Measurements from ENCODE around the gene SFI1. TPM values are rescaled to one million over a fixed set of nuclear protein-coding genes. Genes with fewer than 3 reads are reported as not detected.
A peak's percentile ranks its signal among the peaks of the same experiment; 100 is the strongest.

Gene SFI1
- total and polyA plus RNA-seq, 2 experiments from 2014 or later, result 9.0 to 17.5 TPM

DNA sequence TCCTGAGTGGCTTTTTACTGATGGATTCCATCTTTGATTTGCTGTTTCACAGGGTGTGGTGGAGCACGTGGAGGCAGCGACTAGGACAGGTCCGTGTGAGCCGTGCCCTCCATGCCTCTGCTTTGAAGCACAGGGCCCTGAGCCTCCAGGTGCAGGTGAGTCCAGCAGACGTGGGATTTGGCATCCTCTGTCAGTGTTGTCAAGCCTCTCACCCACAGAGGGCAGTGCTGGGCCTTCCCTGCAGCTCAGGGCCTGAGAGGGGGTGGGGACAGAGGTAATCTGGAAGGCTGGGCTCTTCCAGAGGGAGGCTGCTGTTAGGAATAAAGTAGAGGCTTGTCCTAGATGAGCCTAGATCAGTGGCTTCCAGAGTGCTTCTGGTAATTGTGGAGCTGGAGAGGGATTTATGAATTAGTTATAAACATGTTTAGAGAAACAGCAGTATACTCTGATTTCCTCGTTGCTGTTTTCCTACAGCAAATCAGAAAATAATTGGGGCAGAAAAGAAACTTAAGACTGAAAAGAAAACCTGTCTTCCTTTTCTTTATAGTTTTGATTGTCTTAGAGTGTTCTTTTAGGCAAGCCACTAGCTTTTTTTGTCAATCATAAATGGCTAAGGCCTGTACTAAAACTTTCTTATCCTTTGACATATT, 65.0 kb downstream of the SFI1 start:
- no peak overlapping the region for H3K4me2 ChIP-seq (ENCODE audit: unreplicated experiment)
- H3K36me3 ChIP-seq (ENCODE audit: low read depth), result no peaks in the 10 kb centered on the region
- H3K4me3 ChIP-seq, result no peak overlapping the region
- H3K9me3 ChIP-seq (ENCODE audit: low read depth), result no peaks in the 10 kb centered on the region
- H3K4me1 ChIP-seq (ENCODE audit: insufficient read depth), result peaks cover 5% of the 10 kb centered on the region; the same call in 1 of the 2 replicates
- peaks cover 5% of the 10 kb centered on the region; the same call in 1 of the 2 replicates for H3F3A ChIP-seq (ENCODE audit: insufficient read depth)
- no peaks in the 10 kb centered on the region for H3K79me2 ChIP-seq (ENCODE audit: insufficient read depth)
- H3K9me2 ChIP-seq (ENCODE audit: insufficient read depth), result no peaks in the 10 kb centered on the region
- DNase-seq, result peak; percentile 86
- no peaks in the 10 kb centered on the region for H3K27me3 ChIP-seq (replicated peaks; ENCODE audit: insufficient read depth)
- in situ Hi-C loops (cut with MboI), result no loop called here
- peak overlapping the region; percentile 35; the same call in 1 of the 2 replicates for H3K9ac ChIP-seq
- no peaks in the 10 kb centered on the region for H4K20me1 ChIP-seq (ENCODE audit: insufficient read depth)
- WGBS, 2 experiments (ENCODE audit: low coverage in 1 of 2, low lambda C conversion rate in 2 of 2, missing lambda C conversion rate in 2 of 2), result 31 to 42% methylated on average over 6 of the region's 6 CpGs
- H3K27ac ChIP-seq, result no peak overlapping the region
- no peak for TF ChIP-seq EZH2 (IDR thresholded peaks at IDR 0.05; ENCODE audit: insufficient read depth, poor library complexity, severe bottlenecking)
- TF ChIP-seq EZH2phosphoT487 (IDR thresholded peaks at IDR 0.05; ENCODE audit: insufficient read depth, low read depth), result no peak
- peak overlapping the region; percentile 60 for H2AFZ ChIP-seq

DNA sequence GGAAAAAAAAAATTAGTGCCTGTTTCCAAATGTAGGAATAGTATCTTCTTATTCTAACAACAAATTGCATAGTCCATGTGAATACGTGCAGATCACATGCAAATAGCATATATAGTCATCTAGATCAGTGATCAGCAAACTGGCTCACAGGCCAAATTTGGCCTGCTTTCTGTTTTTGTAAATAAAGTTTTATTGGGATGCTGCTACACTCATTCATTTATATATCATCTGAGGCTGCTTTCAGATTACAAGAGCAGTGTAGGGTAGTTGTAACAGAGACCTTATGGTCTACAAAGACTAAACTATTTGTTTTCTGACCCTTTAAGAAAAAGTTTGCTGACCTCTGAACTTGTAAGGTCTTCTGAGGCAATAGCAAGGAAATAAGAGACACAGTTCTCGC, 65.6 kb downstream of the SFI1 start:
- Histone ChIP-seq H3K36me3 (ENCODE audit: low read depth) (no peaks in the 10 kb centered on the region), H4K20me1 (ENCODE audit: insufficient read depth) (no peaks in the 10 kb centered on the region), H3K4me1 (ENCODE audit: insufficient read depth) (peaks cover 5% of the 10 kb centered on the region; the same call in 1 of the 2 replicates), H3K9me2 (ENCODE audit: insufficient read depth) (no peaks in the 10 kb centered on the region), H3K9ac (no peak overlapping the region; the same call in 1 of the 2 replicates), H3K4me2 (ENCODE audit: unreplicated experiment) (no peak overlapping the region), H3F3A (ENCODE audit: insufficient read depth) (peaks cover 5% of the 10 kb centered on the region; the same call in 1 of the 2 replicates), H3K9me3 (ENCODE audit: low read depth) (no peaks in the 10 kb centered on the region), H3K27ac (no peak overlapping the region), H3K4me3 (no peak overlapping the region), H2AFZ (no peak overlapping the region), H3K27me3 (replicated peaks; ENCODE audit: insufficient read depth) (no peaks in the 10 kb centered on the region), H3K79me2 (ENCODE audit: insufficient read depth) (no peaks in the 10 kb centered on the region)
- no peak for TF ChIP-seq EZH2 (IDR thresholded peaks at IDR 0.05; ENCODE audit: insufficient read depth, poor library complexity, severe bottlenecking)
- no peak for TF ChIP-seq EZH2phosphoT487 (IDR thresholded peaks at IDR 0.05; ENCODE audit: insufficient read depth, low read depth)
- no peak for DNase-seq
- WGBS, 2 experiments (ENCODE audit: low coverage in 1 of 2, low lambda C conversion rate in 2 of 2, missing lambda C conversion rate in 2 of 2), result 94 to 100% methylated on average over 2 of the region's 2 CpGs
- in situ Hi-C loops (cut with MboI), result no loop called here

DNA sequence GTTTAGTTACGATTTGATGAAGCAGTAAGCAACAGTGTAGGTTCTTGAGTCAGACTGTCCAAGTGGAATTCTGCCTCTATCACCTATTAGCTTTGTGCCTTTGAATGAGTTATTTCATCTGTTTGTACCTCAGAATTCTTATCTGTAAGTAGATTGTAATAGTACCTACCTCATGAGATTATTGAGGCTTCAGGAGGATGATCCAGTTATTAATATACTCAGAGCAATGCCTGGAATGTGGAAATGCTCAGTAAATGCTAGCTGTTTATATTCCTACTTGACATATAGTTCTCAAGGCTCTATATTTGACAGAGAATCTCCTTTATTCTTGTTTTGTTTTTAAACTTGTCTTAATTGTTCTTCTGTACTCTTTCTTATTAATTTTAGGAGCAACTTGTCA, 70.1 kb downstream of the SFI1 start:
- no peak overlapping the region for H3K4me3 ChIP-seq
- in situ Hi-C loops (cut with MboI), result loop anchor here (5.0 kb wide), 1 partner anchor 66 kb away; no protein-coding TSS in a partner anchor
- TF ChIP-seq EZH2 (IDR thresholded peaks at IDR 0.05; ENCODE audit: insufficient read depth, poor library complexity, severe bottlenecking) (no peak), EZH2phosphoT487 (IDR thresholded peaks at IDR 0.05; ENCODE audit: insufficient read depth, low read depth) (no peak)
- DNase-seq, result no peak
- H3K79me2 ChIP-seq (ENCODE audit: insufficient read depth), result no peaks in the 10 kb centered on the region
- H3K4me1 ChIP-seq (ENCODE audit: insufficient read depth), result peaks cover 4% of the 10 kb centered on the region; the same call in 1 of the 2 replicates
- no peaks in the 10 kb centered on the region for H3K9me3 ChIP-seq (ENCODE audit: low read depth)
- no peaks in the 10 kb centered on the region for H3K36me3 ChIP-seq (ENCODE audit: low read depth)
- no peak overlapping the region for H2AFZ ChIP-seq
- H3F3A ChIP-seq (ENCODE audit: insufficient read depth), result peaks cover 4% of the 10 kb centered on the region; the same call in 1 of the 2 replicates
- H3K27ac ChIP-seq, result no peak overlapping the region
- H3K27me3 ChIP-seq (replicated peaks; ENCODE audit: insufficient read depth), result no peaks in the 10 kb centered on the region
- no peak overlapping the region for H3K4me2 ChIP-seq (ENCODE audit: unreplicated experiment)
- no peaks in the 10 kb centered on the region for H4K20me1 ChIP-seq (ENCODE audit: insufficient read depth)
- WGBS, 2 experiments (ENCODE audit: low coverage in 1 of 2, low lambda C conversion rate in 2 of 2, missing lambda C conversion rate in 2 of 2), result 94 to 97% methylated on average over 1 of the region's 1 CpG
- H3K9me2 ChIP-seq (ENCODE audit: insufficient read depth), result no peaks in the 10 kb centered on the region
- H3K9ac ChIP-seq, result no peak overlapping the region

DNA sequence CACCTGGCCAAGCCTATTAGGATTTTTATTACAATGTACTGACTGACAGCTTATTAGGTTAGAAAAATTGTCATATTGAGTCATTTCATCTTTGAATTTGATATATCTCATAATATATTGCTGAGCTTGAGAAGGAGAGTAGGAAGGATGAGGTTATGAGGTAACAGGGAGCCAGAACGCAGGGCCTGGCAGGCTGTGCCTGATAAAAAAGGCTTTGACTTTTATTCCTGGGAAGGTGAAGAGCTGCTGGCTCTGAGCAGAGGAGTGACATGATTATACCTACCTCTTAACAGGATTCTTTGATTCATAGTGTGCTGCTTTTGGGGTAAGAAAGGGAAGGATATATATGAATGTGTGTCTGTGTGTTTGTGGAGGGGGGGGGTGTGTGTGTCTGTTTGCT, 70.9 kb downstream of the SFI1 start:
- Histone ChIP-seq H3K79me2 (ENCODE audit: insufficient read depth) (no peaks in the 10 kb centered on the region), H3K9ac (no peak overlapping the region), H3K9me2 (ENCODE audit: insufficient read depth) (no peaks in the 10 kb centered on the region), H3F3A (ENCODE audit: insufficient read depth) (no peaks in the 10 kb centered on the region), H2AFZ (no peak overlapping the region), H3K27ac (no peak overlapping the region), H3K36me3 (ENCODE audit: low read depth) (no peaks in the 10 kb centered on the region), H3K27me3 (replicated peaks; ENCODE audit: insufficient read depth) (no peaks in the 10 kb centered on the region), H3K9me3 (ENCODE audit: low read depth) (no peaks in the 10 kb centered on the region), H3K4me3 (no peak overlapping the region), H3K4me1 (ENCODE audit: insufficient read depth) (no peaks in the 10 kb centered on the region), H4K20me1 (ENCODE audit: insufficient read depth) (no peaks in the 10 kb centered on the region), H3K4me2 (ENCODE audit: unreplicated experiment) (no peak overlapping the region)
- no peak for DNase-seq
- TF ChIP-seq EZH2phosphoT487 (IDR thresholded peaks at IDR 0.05; ENCODE audit: insufficient read depth, low read depth), result no peak
- no peak for TF ChIP-seq EZH2 (IDR thresholded peaks at IDR 0.05; ENCODE audit: insufficient read depth, poor library complexity, severe bottlenecking)
- in situ Hi-C loops (cut with MboI), result loop anchor here (5.0 kb wide), 1 partner anchor 65 kb away; no protein-coding TSS in a partner anchor
- WGBS, 2 experiments (ENCODE audit: low coverage in 1 of 2, low lambda C conversion rate in 2 of 2, missing lambda C conversion rate in 2 of 2), result 95 to 100% methylated on average over 1 of the region's 1 CpG
